Activated T-cell treated with anti-CD3 and anti-CD28 coated beads for 48 hours (primary cell): ENCODE data around the gene SPATS2L.

Source experiments
- DNase-seq: peaks from one replicate; pipeline ENCODE4 v3.0.0-alpha.2; 2020; ENCODE audit warnings: low read depth

The SPATS2L gene

DNA sequence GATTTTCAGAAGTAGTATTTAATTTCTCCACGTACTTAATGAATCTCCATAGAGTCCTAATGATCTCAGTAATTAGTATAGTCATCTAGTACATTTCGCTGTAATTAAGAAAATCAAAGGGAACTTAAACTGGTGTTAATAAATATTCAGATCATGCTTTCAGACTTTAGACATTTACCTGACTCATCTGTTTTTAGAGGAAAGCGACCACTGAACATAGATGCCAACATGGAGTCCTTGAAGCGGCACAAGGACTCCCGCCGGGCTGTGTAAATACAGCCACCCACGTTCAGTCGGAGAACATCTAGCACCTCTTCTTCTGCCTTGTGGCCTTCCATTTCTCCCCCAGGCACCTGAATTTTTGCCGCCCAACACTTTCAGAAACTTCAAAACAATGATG is 200.2 kb downstream of the SPATS2L start:
- DNase-seq = no peak

DNA sequence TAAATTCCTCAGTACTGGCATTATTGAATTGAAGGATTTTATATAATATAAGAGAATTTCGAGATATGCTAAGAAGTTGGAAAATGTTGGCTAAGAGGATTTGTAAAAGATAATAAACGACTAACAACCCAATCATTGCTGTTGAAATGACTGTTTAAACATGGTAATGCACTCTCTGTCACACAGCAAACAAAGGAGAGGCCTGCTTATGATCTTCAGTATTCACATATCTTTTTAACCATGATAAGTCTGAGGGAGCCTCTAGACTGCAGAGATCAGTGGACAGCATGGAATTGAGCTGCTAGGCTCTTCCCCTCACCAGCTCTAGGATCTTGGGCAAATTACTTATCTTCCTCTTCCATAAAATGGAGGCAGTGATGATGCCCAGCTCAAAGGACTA is 200.7 kb downstream of the SPATS2L start:
- DNase-seq = no peak

DNA sequence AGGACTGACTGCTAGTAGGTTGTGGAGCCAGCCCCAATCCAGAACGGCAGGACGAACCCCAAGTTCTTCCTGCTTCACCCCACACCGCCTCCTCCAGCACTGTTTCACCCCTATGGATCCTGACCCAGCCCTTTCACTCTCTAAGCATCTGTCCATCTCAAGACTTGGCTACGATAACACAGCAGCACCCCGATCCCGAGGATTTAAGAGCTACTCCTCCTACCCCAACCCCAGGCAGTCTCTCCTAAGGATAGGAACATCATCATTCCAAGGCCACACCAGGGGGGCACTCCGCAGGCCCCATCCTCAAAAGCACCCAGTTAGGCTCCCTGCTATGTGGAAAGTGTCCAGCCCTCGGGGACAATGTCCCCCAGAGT is 202.7 kb downstream of the SPATS2L start:
- DNase-seq = no peak

DNA sequence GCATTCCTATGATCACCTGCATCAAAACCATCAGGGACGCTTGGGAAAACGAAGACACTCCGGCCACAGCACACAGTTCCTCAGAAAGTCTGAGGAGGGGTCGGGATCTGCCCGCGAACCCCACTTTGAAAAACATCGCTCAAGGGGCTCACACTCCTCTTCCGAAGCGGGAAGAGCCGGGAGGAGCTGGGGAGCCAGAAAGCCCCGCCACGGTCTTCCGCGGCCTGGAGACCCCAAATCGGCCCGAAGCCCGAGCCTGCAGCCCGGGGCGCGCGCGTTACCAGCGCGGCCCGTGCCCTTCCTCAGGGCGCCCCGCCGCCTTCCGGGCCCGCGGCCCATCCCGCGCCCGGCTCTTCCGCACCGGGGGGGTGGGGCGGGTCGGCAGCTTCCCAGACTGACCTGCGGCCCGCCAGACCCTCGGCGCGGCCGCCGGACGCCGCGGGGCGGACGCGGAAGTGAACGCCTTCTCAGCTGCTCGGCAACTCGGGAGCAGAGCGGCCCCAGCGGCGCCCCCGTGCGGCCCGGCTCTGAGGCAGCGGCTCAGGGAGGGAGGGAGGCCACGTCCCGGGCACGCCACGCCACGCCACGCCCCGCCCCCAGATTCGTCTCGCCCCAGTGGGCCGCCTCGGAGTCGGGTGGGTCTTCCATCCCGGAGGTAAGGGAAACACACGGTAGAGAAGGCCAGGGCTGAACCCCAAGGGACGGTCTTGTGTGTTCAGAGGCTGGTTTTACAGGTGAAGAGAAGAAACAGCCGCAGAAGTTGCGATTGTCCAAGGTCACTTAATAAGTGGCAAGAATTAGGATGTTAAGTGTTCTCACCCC is 203.3 kb downstream of the SPATS2L start, which contains the start of gene KCTD18:
Gene KCTD18 (minus strand): TSS at position 457 of the 822 bp plus-strand sequence. CDS start 3,052 bp downstream, outside the sequence.
- peak; percentile 90 for DNase-seq

DNA sequence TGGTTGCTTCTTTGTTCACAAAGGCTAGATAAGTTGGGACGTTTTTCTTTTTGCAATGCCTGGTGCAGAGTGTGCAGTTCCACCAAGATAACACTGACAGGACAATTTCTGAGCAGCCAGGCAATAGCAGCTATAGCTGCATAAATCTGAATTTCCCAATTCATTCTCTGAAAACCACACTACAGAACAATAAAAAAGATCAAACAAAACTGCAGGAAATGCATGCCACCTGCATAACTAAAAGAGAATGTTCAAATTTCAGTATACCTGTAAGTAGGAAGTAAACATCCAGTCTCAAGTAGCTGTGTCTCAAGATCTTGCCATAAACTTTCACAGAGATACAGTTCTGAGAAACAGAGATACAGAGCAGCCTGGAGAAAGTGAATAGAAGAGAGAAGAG is 208.7 kb downstream of the SPATS2L start:
- DNase-seq = no peak

DNA sequence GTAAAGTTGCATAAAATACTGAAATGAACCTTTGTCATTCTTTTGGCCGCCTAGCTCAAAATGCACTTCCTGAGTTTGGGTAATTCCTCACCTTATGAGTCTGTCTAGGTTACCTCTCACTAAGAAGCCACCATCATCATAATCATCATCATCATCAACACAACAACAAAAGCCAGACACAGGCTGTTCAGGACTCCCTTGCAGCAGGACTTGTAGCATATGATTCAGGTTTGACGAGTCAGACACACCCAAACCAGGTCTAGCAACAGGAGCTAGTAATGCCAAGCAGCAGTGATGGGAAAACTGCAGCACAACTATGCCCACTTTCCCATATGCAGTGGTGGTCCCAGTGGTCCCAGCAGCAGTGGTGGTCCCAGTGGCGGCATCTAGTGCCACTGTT is 216.7 kb downstream of the SPATS2L start:
- no peak for DNase-seq

DNA sequence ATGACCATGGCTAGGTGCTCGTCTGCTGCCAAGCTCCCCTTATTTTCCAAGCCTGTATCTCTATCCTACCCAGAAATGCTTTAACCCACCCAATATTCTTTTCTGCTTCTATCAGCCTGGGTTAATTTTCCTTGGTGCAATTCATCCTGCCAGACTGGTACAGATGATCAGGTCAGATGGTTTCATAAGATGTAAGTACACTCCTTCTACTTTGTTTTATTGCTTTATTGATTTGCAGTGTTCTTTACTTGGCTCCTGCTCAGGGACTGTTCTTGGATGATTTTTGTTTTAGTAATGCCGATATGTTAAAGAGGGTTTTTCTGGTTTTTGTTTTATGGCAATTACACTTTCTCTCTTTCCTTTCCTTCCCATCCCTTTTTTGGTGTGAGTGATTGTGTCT is 217.1 kb downstream of the SPATS2L start:
- no peak for DNase-seq

DNA sequence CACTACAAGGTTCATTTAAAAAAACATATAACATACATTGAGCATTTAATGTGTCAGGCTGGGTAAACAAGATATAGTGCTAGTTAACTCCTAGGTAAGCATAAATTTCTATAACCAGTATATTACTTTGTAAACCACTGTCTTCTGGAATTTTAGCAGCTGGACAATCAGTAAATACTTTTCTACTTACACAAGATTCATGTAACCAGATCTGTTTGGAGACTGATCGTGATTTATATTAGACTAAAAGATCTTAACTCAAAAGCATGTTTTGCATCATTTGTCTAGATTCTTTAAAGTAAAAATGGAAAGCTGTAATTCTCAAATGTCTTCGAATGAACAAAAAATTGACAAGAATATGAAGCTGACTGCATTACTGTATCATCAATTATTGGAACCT is 218.6 kb downstream of the SPATS2L start:
- no peak for DNase-seq

DNA sequence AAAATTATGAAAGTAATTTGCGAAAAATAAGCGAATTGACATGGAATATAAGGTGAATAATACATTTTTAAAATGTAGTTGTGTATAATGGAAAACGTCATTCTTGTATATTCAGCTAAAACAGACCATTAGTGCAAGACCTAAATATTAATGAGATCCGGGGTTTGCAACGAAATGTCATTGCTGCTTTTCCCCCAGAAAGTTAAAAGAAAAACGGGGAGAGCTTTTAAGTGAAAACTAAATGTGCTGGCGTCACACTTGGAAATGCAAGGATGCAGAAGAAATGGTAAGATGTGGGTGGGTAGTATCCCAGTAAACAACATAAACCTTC is 219.0 kb downstream of the SPATS2L start:
- DNase-seq = no peak

DNA sequence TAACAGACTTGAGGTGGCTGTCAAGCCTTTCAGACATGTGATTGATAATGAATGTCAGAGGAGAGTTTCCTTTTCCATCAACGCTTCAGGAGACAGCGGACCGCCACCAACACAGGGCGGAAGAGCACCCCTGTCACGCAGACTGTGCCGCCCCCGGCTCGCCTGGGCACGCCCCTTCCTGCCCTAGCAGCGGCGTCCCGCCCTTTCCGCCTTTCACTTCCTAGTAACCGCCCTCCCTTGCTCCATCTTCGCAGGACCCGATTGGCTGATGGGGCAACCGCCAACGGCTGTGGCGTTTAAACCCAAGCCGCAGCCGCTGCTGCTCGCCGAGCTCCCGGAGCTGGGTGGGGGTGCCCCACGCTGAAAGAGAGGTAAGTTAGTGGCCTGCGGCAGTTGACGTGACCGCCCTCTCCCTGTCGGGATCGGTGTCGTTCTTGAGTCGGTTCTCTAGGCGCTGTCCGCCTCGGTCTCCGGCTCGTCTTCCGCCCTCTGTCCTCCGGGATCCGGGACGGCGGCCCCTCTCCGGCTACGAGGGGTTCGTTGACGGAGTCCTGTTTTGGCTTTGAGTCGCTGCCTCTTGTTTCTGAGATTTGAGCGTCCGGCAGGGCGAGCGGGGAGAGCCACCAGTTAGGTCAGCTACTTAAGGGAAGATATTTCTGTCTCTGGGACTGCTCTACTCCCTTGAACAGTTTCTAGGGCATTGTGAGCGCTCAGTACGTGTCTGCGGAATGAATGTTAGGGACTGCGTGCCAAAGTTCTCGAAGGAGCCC is 219.6 kb downstream of the SPATS2L start, which contains the start of gene SGO2:
Gene SGO2 (plus strand): TSS at position 326 of the 770 bp plus-strand sequence. CDS start 6,769 bp downstream, outside the sequence.
- peak; percentile 96 for DNase-seq

DNA sequence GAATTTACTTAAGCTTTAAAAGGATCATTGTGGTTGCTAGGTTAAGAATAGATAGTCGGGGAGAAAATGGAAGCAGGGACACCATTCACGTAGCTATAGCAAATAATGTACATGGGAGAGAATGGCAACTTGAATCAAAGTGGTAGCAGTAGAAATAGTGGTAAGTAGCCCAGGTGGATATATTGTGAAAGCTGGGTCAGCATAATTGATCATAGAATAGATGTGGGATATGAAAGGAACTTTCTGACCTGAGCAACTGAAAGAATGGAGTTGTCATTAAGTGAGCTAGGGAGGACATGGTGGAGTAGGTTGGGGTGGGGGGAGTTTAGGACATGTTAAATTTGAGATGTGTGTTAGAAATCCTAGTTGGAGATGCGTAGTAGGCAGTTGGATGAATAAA is 221.7 kb downstream of the SPATS2L start:
- no peak for DNase-seq
